Measurements from ENCODE around the gene KDM1A. TPM values are rescaled to one million over a fixed set of nuclear protein-coding genes. Genes with fewer than 3 reads are reported as not detected.

KDM1A gene
- total RNA-seq, 1 donor from 2014 or later = 332 TPM

DNA sequence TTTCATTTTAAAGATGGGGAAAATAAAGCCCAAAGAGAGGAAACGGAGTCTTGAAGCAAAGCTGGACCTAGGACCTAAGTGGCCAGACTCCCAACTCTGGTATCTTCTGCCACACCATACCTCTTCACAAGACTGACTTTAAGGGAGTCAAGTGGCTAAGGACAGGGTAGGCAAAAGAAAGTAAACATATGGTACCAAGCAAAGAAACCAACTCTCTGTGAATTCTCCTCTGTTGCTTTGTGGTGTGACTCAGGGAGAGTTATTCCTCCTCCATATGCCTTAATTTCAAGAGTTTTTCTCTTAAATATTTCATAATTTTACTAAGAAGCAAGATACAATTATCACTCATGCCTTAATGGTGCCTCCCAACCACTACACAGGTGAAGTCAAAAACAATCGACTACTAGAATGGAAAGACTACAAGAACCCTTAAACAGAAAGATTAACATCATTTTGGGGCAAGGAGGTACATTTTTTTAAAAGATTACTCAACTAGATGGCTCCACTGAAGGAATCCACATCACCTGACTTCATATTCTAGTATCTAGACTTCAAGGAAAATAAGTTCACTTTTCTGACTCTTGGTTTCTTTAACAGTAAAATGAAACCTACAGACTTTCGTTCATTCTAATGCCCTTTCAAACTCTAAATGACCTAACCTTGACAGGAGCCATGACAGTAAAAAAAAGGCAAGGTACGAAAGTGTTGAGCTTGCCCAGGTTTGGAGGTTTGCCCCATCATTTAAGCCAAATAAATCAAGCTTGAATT is 105.2 kb downstream of the KDM1A start:
- no peak overlapping the region for H3K4me3 Mint-ChIP-seq
- Histone ChIP-seq H3K36me3 (no peaks in the 10 kb centered on the region), H2AFZ (replicated peaks) (no peak overlapping the region), H3K9me3 (ENCODE audit: low read depth) (no peaks in the 10 kb centered on the region), H3K27ac (no peak overlapping the region), H3K4me3 (no peak overlapping the region), H3K79me2 (ENCODE audit: low read depth) (peaks cover 100% of the 10 kb centered on the region), H3K27me3 (no peaks in the 10 kb centered on the region), H3K4me1 (peaks cover 9% of the 10 kb centered on the region), H3K9ac (no peak overlapping the region), H4K20me1 (ENCODE audit: low read depth) (peaks cover 89% of the 10 kb centered on the region), H3F3A (ENCODE audit: low read depth) (peaks cover 14% of the 10 kb centered on the region), H3K4me2 (no peak overlapping the region)
- no peak overlapping the region for H3K27ac Mint-ChIP-seq
- H3K36me3 Mint-ChIP-seq = no peaks in the 10 kb centered on the region
- no peak for DNase-seq (ENCODE audit: low spot score)
- H3K9me3 Mint-ChIP-seq = no peaks in the 10 kb centered on the region
- no peaks in the 10 kb centered on the region for H3K27me3 Mint-ChIP-seq (ENCODE audit: insufficient read depth, low read depth)
- TF ChIP-seq EZH2phosphoT487 (IDR thresholded peaks at IDR 0.05) = no peak
- TF ChIP-seq EZH2 (IDR thresholded peaks at IDR 0.05) = no peak
- TF ChIP-seq, protein P1, sequence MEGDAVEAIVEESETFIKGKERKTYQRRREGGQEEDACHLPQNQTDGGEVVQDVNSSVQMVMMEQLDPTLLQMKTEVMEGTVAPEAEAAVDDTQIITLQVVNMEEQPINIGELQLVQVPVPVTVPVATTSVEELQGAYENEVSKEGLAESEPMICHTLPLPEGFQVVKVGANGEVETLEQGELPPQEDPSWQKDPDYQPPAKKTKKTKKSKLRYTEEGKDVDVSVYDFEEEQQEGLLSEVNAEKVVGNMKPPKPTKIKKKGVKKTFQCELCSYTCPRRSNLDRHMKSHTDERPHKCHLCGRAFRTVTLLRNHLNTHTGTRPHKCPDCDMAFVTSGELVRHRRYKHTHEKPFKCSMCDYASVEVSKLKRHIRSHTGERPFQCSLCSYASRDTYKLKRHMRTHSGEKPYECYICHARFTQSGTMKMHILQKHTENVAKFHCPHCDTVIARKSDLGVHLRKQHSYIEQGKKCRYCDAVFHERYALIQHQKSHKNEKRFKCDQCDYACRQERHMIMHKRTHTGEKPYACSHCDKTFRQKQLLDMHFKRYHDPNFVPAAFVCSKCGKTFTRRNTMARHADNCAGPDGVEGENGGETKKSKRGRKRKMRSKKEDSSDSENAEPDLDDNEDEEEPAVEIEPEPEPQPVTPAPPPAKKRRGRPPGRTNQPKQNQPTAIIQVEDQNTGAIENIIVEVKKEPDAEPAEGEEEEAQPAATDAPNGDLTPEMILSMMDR (IDR thresholded peaks at IDR 0.05) = no peak
- H3K4me1 Mint-ChIP-seq = peaks cover 18% of the 10 kb centered on the region

DNA sequence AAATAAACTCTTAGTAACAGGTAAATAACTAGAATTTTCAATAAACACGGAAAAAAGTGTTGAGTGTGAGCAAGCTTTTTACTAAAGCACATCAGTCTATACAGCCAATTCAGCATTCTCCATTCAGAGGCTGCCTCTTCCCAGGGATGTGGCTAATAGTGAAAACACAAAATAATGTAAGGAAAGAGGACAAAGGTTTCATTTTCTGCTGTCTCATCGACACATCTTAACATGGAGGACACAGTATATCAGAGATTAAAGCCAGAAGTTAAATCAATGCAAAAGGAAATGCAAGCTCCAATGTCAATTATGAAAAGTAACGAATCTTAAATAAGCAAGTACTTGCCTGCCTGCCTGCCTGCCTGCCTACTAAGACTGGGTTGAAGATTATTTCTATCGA is 106.2 kb downstream of the KDM1A start:
- no peaks in the 10 kb centered on the region for H3K27me3 ChIP-seq
- Mint-ChIP-seq H3K27ac (no peak overlapping the region), H3K4me1 (peaks cover 18% of the 10 kb centered on the region)

DNA sequence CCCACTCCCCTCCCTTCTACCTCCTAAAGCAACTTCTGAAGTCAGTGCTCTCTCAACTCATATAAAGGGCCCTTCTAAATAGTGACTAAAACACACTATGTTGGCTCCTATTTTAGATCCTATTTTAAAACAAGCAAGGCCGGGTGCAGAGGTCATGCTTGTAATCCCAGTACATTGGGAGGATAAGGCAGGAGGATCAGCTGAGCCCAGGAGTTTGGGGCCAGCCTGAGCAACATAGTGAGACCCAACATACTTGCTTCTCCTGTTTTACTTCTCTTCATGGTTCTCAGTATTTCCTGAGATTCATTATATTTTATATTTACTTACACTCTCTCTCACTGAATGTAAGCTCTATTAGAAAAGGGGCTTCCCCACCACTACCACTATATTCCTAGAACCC is 106.9 kb downstream of the KDM1A start:
- H3K27me3 Mint-ChIP-seq (ENCODE audit: insufficient read depth, low read depth) = no peaks in the 10 kb centered on the region
- H3K4me1 Mint-ChIP-seq = peaks cover 18% of the 10 kb centered on the region
- Histone ChIP-seq H3K79me2 (ENCODE audit: low read depth) (peaks cover 100% of the 10 kb centered on the region), H3K27ac (peak overlapping the region; percentile 5), H4K20me1 (ENCODE audit: low read depth) (peaks cover 86% of the 10 kb centered on the region), H3K9me3 (ENCODE audit: low read depth) (no peaks in the 10 kb centered on the region), H3K4me1 (peaks cover 9% of the 10 kb centered on the region), H3K4me3 (no peak overlapping the region), H3K9ac (no peak overlapping the region), H2AFZ (replicated peaks) (no peak overlapping the region), H3K36me3 (no peaks in the 10 kb centered on the region), H3K27me3 (no peaks in the 10 kb centered on the region), H3K4me2 (no peak overlapping the region), H3F3A (ENCODE audit: low read depth) (peaks cover 14% of the 10 kb centered on the region)
- no peak overlapping the region for H3K4me3 Mint-ChIP-seq
- TF ChIP-seq, protein P1 (IDR thresholded peaks at IDR 0.05) = no peak
- TF ChIP-seq EZH2phosphoT487 (IDR thresholded peaks at IDR 0.05) (no peak), EZH2 (IDR thresholded peaks at IDR 0.05) (no peak)
- peaks cover 1% of the 10 kb centered on the region for H3K36me3 Mint-ChIP-seq
- DNase-seq (ENCODE audit: low spot score) = no peak
- no peaks in the 10 kb centered on the region for H3K9me3 Mint-ChIP-seq
- no peak overlapping the region for H3K27ac Mint-ChIP-seq

More for the DNA sequence above, 106.2 kb downstream of the KDM1A start:
- Histone ChIP-seq H4K20me1 (ENCODE audit: low read depth) (peaks cover 89% of the 10 kb centered on the region), H3K4me2 (no peak overlapping the region), H3K27ac (peak overlapping the region; percentile 5), H3K4me3 (no peak overlapping the region), H3K79me2 (ENCODE audit: low read depth) (peaks cover 100% of the 10 kb centered on the region), H3F3A (ENCODE audit: low read depth) (peaks cover 14% of the 10 kb centered on the region), H2AFZ (replicated peaks) (no peak overlapping the region), H3K36me3 (no peaks in the 10 kb centered on the region), H3K4me1 (peaks cover 9% of the 10 kb centered on the region), H3K9ac (no peak overlapping the region), H3K9me3 (ENCODE audit: low read depth) (no peaks in the 10 kb centered on the region)
- H3K4me3 Mint-ChIP-seq = no peak overlapping the region
- TF ChIP-seq, protein P1 (IDR thresholded peaks at IDR 0.05) = no peak
- TF ChIP-seq EZH2phosphoT487 (IDR thresholded peaks at IDR 0.05) (no peak), EZH2 (IDR thresholded peaks at IDR 0.05) (no peak)
- no peak for DNase-seq (ENCODE audit: low spot score)
- H3K36me3 Mint-ChIP-seq = no peaks in the 10 kb centered on the region
- H3K27me3 Mint-ChIP-seq (ENCODE audit: insufficient read depth, low read depth) = no peaks in the 10 kb centered on the region
- H3K9me3 Mint-ChIP-seq = no peaks in the 10 kb centered on the region

Data from neural progenitor cell (in vitro differentiated cells).